Esophagus muscularis mucosa (tissue), 4 donors: ENCODE data around the gene FANCB. TPM values are rescaled to one million over a fixed set of nuclear protein-coding genes. Genes with fewer than 3 reads are reported as not detected.

Source experiments
- DNase-seq: peaks from one replicate; pipeline ENCODE4 v3.0.0-alpha.2; 2017; ENCODE audit errors: extremely low spot score
- H3K27ac ChIP-seq, 4 donors: fragments of 200-600 bp; sonication (generic); replicated peaks in 1 of 4; 1 replicate in 3 of 4; 2 replicates in 1 of 4; pipeline ENCODE4 v1.5.1; 2016 to 2019; ENCODE audit warnings: mild to moderate bottlenecking in 1 of 4
- H3K27me3 ChIP-seq, 4 donors: fragments of 200-600 bp; sonication (generic); one replicate each; pipeline versions ENCODE4 v1.5.1 to v1.6.0; 2016 to 2019
- H3K36me3 ChIP-seq, 4 donors: fragments of 200-600 bp; sonication (generic); one replicate each; pipeline ENCODE4 v1.5.1; 2016 to 2019
- H3K4me1 ChIP-seq, 4 donors: fragments of 200-600 bp; sonication (generic); one replicate each; pipeline ENCODE4 v1.5.1; 2016 to 2019
- H3K4me3 ChIP-seq, 4 donors: fragments of 200-600 bp; sonication (generic); 1 replicate in 2 of 4; 2 replicates in 2 of 4; pipeline ENCODE4 v1.5.1; 2016 to 2019; ENCODE audit warnings: mild to moderate bottlenecking in 4 of 4, moderate library complexity in 1 of 4
- H3K9me3 ChIP-seq, 4 donors: fragments of 200-600 bp; sonication (generic); 1 replicate in 3 of 4; 2 replicates in 1 of 4; pipeline ENCODE4 v1.5.1; 2016 to 2019
- EP300 ChIP-seq: sonication (generic); formaldehyde crosslinking; IDR thresholded peaks from one replicate; pipeline ENCODE4 v1.6.1; 2017; ENCODE audit warnings: antibody characterized with exemption
- POLR2A ChIP-seq: fragments of 450-650 bp; IDR thresholded peaks from one replicate; pipeline ENCODE4 v1.6.1; 2017; ENCODE audit warnings: antibody characterized with exemption, moderate library complexity, mild to moderate bottlenecking, low read depth
- POLR2AphosphoS5 ChIP-seq, 2 donors: sonication (generic); formaldehyde crosslinking; IDR thresholded peaks; one replicate each; pipeline ENCODE4 v1.6.1; 2017; ENCODE audit warnings: antibody characterized with exemption in 2 of 2
- WGBS: methylation state at CpG from one replicate; pipeline ENCODE4 v1.1.5; 2018; 5-methylcytosine and 5-hydroxymethylcytosine counted together
- intact Hi-C: fragments of 100-400 bp; cut with DNase I; formaldehyde crosslinking; loops from one replicate; pipeline ENCODE4 v1.15.1; 2023
- total RNA-seq, 4 donors: library from RNA; depleted of rRNA; stranded (reverse); fragments of >200 nt; gene quantifications; one replicate each; pipeline versions ENCODE4 v1.1.0 to v1.2.1, GENCODE V29; 2016
- TF ChIP-seq, protein P1 (sequence below), 3 experiments: fragments of 200-600 bp in 2 of 3; fragments of 450-650 bp in 1 of 3; sonication (generic) in 2 of 3; IDR thresholded peaks; one replicate each; pipeline ENCODE4 v1.5.1; 2017 to 2019; ENCODE audit warnings: antibody characterized with exemption in 3 of 3, mild to moderate bottlenecking in 2 of 3, moderate library complexity in 1 of 3

Gene FANCB
- 1 to 10 TPM in 1 of 4 donors, under 1 TPM in 3; 0.33 to 1.3 (median 0.85) TPM for total RNA-seq

DNA sequence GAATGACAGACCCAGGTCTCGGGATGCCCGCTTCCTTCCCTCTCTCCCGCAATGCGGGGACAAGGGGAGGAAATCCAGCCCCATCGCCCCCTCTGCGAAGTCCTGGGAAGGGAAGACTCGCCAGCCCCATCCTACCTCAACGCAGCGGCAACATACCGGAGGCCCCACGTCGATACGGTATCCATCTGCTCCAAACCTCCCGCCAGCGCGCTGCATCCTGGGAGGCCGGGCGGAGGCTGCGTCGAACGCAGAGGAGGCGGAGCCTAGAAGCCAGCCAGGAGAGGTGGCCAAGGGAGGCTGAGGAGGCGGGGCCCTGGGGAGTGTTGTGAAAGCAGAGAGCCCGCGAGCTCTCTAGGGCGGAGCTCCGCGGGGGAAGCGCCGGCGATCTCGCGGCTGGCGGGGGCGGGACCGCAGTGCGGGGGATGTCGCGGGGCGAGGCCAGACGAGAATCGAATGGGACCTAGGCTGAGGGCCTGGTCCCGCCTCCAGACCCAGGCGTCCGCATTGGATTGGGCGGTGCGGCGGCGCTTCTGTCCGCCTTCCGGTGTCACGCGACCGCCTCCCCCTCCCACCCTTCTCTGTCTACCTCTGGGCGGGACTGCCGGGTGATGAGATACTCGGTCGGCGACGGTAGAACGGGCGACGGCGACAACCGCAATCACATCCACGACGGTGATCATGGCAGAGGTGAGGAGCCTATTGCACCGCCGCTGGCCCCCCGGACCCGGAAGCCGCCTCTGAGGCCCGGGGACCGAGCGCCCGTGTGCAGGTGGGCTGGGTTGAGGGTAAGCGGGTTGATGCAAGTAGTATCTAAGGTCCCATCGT lies at the start of gene FANCB, which contains the start of gene MOSPD2:
Gene FANCB, minus strand, starts transcription at position 219 of the 825 bp plus-strand sequence. CDS start 7,559 bp downstream, outside the sequence.
Gene MOSPD2, plus strand, starts transcription at position 571 of the 825 bp plus-strand sequence. Its CDS starts 108 bp downstream, at position 679.
- intact Hi-C loops: no loop called here
- no peaks in the 10 kb centered on the region for H3K9me3 ChIP-seq
- peak; percentile 72 to 82 for TF ChIP-seq POLR2AphosphoS5 (IDR thresholded peaks at IDR 0.05)
- TF ChIP-seq EP300: no peak
- peaks cover 0 to 7% (median 1%) of the 10 kb centered on the region in 4 donors for H3K36me3 ChIP-seq
- 49% methylated on average over 43 of the region's 78 CpGs for WGBS
- H3K27me3 ChIP-seq: no peaks in the 10 kb centered on the region
- peak; percentile 94 for DNase-seq
- H3K27ac ChIP-seq: peak within 1 kb of the TSS; percentile 73 to 84 (median 80)
- peaks cover 3 to 15% (median 12%) of the 10 kb centered on the region in 4 donors for H3K4me1 ChIP-seq
- H3K4me3 ChIP-seq: peak within 1 kb of the TSS; percentile 65 to 79 (median 72)

GRCh38 chrX:14922437-14922836 lies 49.6 kb upstream of the FANCB start:
- whole genome bisulfite sequencing: 70% methylated on average over 6 of the region's 6 CpGs
- no peak for TF ChIP-seq POLR2AphosphoS5 (IDR thresholded peaks at IDR 0.05)
- TF ChIP-seq, protein P1, sequence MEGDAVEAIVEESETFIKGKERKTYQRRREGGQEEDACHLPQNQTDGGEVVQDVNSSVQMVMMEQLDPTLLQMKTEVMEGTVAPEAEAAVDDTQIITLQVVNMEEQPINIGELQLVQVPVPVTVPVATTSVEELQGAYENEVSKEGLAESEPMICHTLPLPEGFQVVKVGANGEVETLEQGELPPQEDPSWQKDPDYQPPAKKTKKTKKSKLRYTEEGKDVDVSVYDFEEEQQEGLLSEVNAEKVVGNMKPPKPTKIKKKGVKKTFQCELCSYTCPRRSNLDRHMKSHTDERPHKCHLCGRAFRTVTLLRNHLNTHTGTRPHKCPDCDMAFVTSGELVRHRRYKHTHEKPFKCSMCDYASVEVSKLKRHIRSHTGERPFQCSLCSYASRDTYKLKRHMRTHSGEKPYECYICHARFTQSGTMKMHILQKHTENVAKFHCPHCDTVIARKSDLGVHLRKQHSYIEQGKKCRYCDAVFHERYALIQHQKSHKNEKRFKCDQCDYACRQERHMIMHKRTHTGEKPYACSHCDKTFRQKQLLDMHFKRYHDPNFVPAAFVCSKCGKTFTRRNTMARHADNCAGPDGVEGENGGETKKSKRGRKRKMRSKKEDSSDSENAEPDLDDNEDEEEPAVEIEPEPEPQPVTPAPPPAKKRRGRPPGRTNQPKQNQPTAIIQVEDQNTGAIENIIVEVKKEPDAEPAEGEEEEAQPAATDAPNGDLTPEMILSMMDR (IDR thresholded peaks at IDR 0.05): no peak
- Histone ChIP-seq H3K4me1 (peaks cover 0 to 15% (median 5%) of the 10 kb centered on the region in 4 donors), H3K27me3 (no peaks in the 10 kb centered on the region), H3K36me3 (peaks cover 0 to 9% (median 2%) of the 10 kb centered on the region in 4 donors), H3K9me3 (no peaks in the 10 kb centered on the region), H3K27ac (no peak overlapping the region), H3K4me3 (no peak overlapping the region)
- no peak for DNase-seq
- intact Hi-C loops: no loop called here

DNA sequence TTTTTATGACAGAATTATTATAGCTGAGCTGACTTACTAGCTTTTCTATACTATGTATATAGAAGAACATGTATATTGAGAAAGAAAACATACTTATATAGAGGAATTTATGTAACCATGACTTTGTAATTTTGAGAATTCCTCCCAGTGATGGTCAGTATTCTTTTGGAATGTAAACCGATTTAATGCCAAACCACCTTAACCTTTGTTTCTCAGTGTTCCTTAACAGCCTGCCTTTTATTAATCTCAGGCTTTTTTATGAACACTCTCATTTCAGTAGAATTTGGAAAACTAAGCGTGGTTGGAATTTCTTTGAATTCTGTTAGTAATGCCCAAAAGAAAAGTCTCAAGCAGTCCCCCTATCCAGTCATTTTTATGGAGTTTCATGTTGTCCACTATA lies 47.3 kb upstream of the FANCB start:
- no peaks in the 10 kb centered on the region for H3K9me3 ChIP-seq
- H3K27ac ChIP-seq: no peak overlapping the region
- 81% methylated on average over 2 of the region's 2 CpGs for WGBS
- TF ChIP-seq POLR2AphosphoS5 (IDR thresholded peaks at IDR 0.05): no peak
- TF ChIP-seq POLR2A: no peak
- TF ChIP-seq EP300: no peak
- TF ChIP-seq, protein P1 (IDR thresholded peaks at IDR 0.05): no peak
- H3K36me3 ChIP-seq: peaks cover 0 to 21% (median 6%) of the 10 kb centered on the region in 4 donors
- intact Hi-C loops: no loop called here
- no peaks in the 10 kb centered on the region for H3K27me3 ChIP-seq
- peaks cover 0 to 15% (median 5%) of the 10 kb centered on the region in 4 donors for H3K4me1 ChIP-seq
- no peak overlapping the region for H3K4me3 ChIP-seq
- no peak for DNase-seq

DNA sequence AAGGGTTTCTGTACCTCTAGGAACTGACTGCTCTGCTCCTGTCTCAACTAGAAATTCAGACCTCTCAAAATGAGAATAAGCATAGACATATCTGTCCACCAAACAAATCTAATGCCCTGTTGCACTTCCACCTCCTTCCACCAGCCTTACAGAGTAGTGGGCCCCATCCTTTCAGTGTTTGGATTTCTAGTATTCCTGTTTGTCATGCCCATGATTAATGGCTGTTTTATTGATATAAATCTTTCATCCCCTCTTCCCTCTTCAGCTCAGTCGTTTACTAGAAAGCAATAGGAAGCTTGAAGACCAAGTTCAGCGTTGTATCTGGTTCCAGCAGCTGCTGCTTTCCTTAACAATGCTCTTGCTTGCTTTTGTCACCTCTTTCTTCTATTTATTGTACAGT lies 46.5 kb upstream of the FANCB start:
- DNase-seq: no peak
- Histone ChIP-seq H3K4me3 (no peak overlapping the region), H3K27ac (no peak overlapping the region), H3K4me1 (peaks cover 0 to 15% (median 5%) of the 10 kb centered on the region in 4 donors), H3K27me3 (no peaks in the 10 kb centered on the region), H3K36me3 (peaks cover 0 to 21% (median 6%) of the 10 kb centered on the region in 4 donors), H3K9me3 (no peaks in the 10 kb centered on the region)
- intact Hi-C loops: no loop called here
- TF ChIP-seq, protein P1 (IDR thresholded peaks at IDR 0.05): peak in 1 of 3 experiments; percentile 6
- no peak for TF ChIP-seq POLR2A
- WGBS: 42% methylated on average over 2 of the region's 2 CpGs

GRCh38 chrX:14916017-14916674 lies 43.3 kb upstream of the FANCB start:
- H3K4me1 ChIP-seq: peaks cover 0 to 15% (median 5%) of the 10 kb centered on the region in 4 donors
- H3K27me3 ChIP-seq: no peaks in the 10 kb centered on the region
- TF ChIP-seq EP300 (no peak), POLR2A (no peak), POLR2AphosphoS5 (IDR thresholded peaks at IDR 0.05) (no peak)
- TF ChIP-seq, protein P1 (IDR thresholded peaks at IDR 0.05): no peak
- H3K36me3 ChIP-seq: peaks cover 0 to 40% (median 17%) of the 10 kb centered on the region in 4 donors
- H3K27ac ChIP-seq: no peak overlapping the region
- no peak for DNase-seq
- no peaks in the 10 kb centered on the region for H3K9me3 ChIP-seq
- intact Hi-C loops: no loop called here
- H3K4me3 ChIP-seq: no peak overlapping the region
- WGBS: 54% methylated on average over 3 of the region's 3 CpGs
